Measurements from ENCODE around the gene ZSCAN2.
A peak's percentile ranks its signal among the peaks of the same experiment; 100 is the strongest.

Gene ZSCAN2

DNA sequence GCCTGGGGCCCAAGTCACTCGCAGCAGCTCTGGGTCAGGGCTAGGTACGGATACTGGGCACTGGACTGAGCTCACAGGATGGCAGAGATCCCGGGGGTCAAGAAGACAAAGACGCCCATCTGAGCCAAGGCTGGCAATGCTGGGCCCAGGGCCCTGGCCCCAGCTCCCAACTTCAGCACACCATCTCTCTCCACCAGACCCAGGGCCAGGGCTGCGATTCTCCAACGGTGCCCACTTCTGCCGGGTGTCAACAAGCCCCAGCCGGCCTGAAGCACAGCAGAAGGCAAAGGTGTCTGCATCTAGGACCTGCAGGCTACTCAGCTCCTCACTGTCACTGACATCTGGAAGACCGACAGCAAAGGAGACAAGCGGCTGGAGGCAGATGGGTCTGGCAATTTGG lies 44.7 kb downstream of the ZSCAN2 start:
- no peak overlapping the region for H3K27ac ChIP-seq
- DNase-seq (ENCODE audit: low spot score) = no peak
- H3K4me3 ChIP-seq = no peak overlapping the region
- no peak for TF ChIP-seq CTCF (IDR thresholded peaks at IDR 0.05)

DNA sequence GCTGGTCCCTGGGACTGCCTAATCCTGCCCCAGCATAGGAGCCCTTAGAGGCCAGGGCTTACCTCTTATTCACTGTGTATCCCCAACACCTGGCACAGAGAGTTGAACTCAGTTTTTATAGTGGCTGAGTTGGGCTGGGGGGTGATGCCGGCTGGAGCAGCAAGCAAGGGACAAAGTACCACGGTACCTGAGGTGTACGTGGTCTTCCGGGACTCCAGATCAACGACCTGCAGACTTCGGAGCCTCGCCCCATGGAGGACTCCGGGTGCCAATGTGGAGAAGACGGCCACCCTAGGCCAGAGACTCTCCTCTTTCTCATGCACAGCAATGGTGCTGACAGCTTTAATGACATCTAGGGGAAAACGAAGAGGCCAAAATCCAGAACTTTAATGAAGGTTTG lies 45.2 kb downstream of the ZSCAN2 start:
- Histone ChIP-seq H3K27ac (no peak overlapping the region), H3K4me3 (no peak overlapping the region)
- TF ChIP-seq CTCF (IDR thresholded peaks at IDR 0.05) = no peak
- DNase-seq (ENCODE audit: low spot score) = no peak

GRCh38 chr15:84647726-84648125 lies 46.9 kb downstream of the ZSCAN2 start:
- Histone ChIP-seq H3K27ac (no peak overlapping the region), H3K4me3 (no peak overlapping the region)
- DNase-seq (ENCODE audit: low spot score) = no peak
- no peak for TF ChIP-seq CTCF (IDR thresholded peaks at IDR 0.05)

GRCh38 chr15:84648539-84648938 lies 47.7 kb downstream of the ZSCAN2 start:
- Histone ChIP-seq H3K27ac (no peak overlapping the region), H3K4me3 (no peak overlapping the region)
- DNase-seq (ENCODE audit: low spot score) = no peak
- no peak for TF ChIP-seq CTCF (IDR thresholded peaks at IDR 0.05)

GRCh38 chr15:84649706-84650105 lies 48.9 kb downstream of the ZSCAN2 start:
- H3K27ac ChIP-seq = no peak overlapping the region
- DNase-seq (ENCODE audit: low spot score) = no peak
- no peak for TF ChIP-seq CTCF (IDR thresholded peaks at IDR 0.05)
- H3K4me3 ChIP-seq = no peak overlapping the region

- peak overlapping the region; percentile 80 for H3K4me3 ChIP-seq
- TF ChIP-seq CTCF (IDR thresholded peaks at IDR 0.05) = no peak
- peak overlapping the region; percentile 89 to 92 for H3K27ac ChIP-seq
- no peak for DNase-seq (ENCODE audit: low spot score)
Measured at GRCh38 chr15:84653584-84653909, 52.7 kb downstream of the ZSCAN2 start.

DNA sequence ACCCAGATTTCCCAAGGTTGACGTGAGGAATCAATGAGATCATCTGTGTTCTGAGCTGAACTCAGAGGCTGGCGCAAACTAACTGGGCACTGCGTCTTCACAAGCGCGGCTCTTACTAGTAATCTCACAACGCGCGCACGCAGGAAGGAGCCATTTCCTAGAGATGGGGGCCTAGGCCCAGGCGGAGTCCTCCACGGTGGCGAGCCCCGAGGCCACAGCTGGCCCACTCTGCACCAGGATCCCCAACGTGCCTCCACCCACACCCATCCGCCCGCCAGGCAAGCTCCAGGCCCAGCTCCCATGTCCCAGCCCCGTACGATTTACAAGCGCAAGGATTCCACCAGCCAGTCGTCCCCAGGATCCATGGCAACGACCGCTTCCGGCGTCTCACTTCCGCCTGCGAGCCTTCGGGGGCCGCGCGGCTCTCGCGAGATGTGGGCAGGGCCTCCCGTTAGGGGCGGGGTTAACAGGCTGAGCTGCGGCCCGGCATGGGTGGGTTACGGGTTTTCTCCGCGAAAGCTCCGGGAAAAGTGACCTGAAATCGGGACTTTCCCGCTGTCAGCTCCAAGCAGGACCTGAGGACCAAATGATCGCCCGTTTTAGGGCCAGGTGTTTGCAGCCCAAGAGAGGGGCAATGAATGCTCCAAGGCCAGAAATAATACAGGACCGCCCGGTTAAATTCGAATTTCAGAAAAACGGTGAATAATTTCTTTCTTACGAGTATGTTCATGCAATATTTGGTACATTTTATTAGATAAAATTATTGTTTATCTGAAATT lies 53.3 kb downstream of the ZSCAN2 start, which contains the start of gene WDR73:
TSS of gene WDR73 (minus strand) at position 374 of the 779 bp plus-strand sequence. CDS start at position 365, 9 bp downstream.
- peak within 1 kb of the TSS; percentile 89 to 92 for H3K27ac ChIP-seq
- DNase-seq (ENCODE audit: low spot score) = peak; percentile 98
- peak within 1 kb of the TSS; percentile 80 for H3K4me3 ChIP-seq
- no peak for TF ChIP-seq CTCF (IDR thresholded peaks at IDR 0.05)

All from coronary artery (tissue), 2 donors.